KBM-7 (cell line): ENCODE data around the gene NPAS3.

Experiments
- DNase-seq: peaks from one replicate; pipeline ENCODE4 v3.0.0-alpha.2; 2015
- in situ Hi-C: fragments of 300-500 bp; cut with MboI; formaldehyde crosslinking; loops from 2 replicates; pipeline ENCODE4 v1.14.3; 2020; ENCODE audit warnings: low sequenced_read_pairs, low pct_unique_long_range_greater_than_20kb, mixed read lengths

Gene NPAS3

GRCh38 chr14:33218026-33218425, 279.3 kb downstream of the NPAS3 start:
- DNase-seq: no peak
- in situ Hi-C loops: no loop called here

GRCh38 chr14:33219957-33220356, 281.3 kb downstream of the NPAS3 start:
- in situ Hi-C loops: no loop called here
- no peak for DNase-seq

- in situ Hi-C loops: no loop called here
- no peak for DNase-seq
Measured at GRCh38 chr14:33229269-33229929, 290.7 kb downstream of the NPAS3 start.

- no peak for DNase-seq
- in situ Hi-C loops: no loop called here
Measured at GRCh38 chr14:33230021-33230420, 291.3 kb downstream of the NPAS3 start.

GRCh38 chr14:33232031-33232430, 293.4 kb downstream of the NPAS3 start:
- in situ Hi-C loops: no loop called here
- DNase-seq: no peak

- in situ Hi-C loops: no loop called here
- no peak for DNase-seq
Measured at GRCh38 chr14:33237115-33237740, 298.5 kb downstream of the NPAS3 start.

GRCh38 chr14:33239465-33239864, 300.8 kb downstream of the NPAS3 start:
- no peak for DNase-seq
- in situ Hi-C loops: no loop called here

GRCh38 chr14:33240466-33240865, 301.8 kb downstream of the NPAS3 start:
- in situ Hi-C loops: no loop called here
- DNase-seq: no peak

- DNase-seq: no peak
- in situ Hi-C loops: no loop called here
Measured at GRCh38 chr14:33241331-33241730, 302.7 kb downstream of the NPAS3 start.

- in situ Hi-C loops: no loop called here
- DNase-seq: no peak
Measured at GRCh38 chr14:33249233-33249820, 310.6 kb downstream of the NPAS3 start.

GRCh38 chr14:33250963-33251362, 312.3 kb downstream of the NPAS3 start:
- in situ Hi-C loops: no loop called here
- DNase-seq: no peak

GRCh38 chr14:33254342-33254741, 315.7 kb downstream of the NPAS3 start:
- in situ Hi-C loops: no loop called here
- no peak for DNase-seq

- no peak for DNase-seq
- in situ Hi-C loops: no loop called here
Measured at GRCh38 chr14:33254861-33255395, 316.2 kb downstream of the NPAS3 start.

GRCh38 chr14:33257796-33258195, 319.1 kb downstream of the NPAS3 start:
- DNase-seq: no peak
- in situ Hi-C loops: no loop called here

- in situ Hi-C loops: no loop called here
- no peak for DNase-seq
Measured at GRCh38 chr14:33259764-33260163, 321.1 kb downstream of the NPAS3 start.

- in situ Hi-C loops: no loop called here
Measured at GRCh38 chr14:33271216-33271615, 332.5 kb downstream of the NPAS3 start.

GRCh38 chr14:33271891-33272290, 333.2 kb downstream of the NPAS3 start:
- no peak for DNase-seq
- in situ Hi-C loops: no loop called here

More at GRCh38 chr14:33271216-33271615, 332.5 kb downstream of the NPAS3 start:
- no peak for DNase-seq

- in situ Hi-C loops: no loop called here
- no peak for DNase-seq
Measured at GRCh38 chr14:33273978-33274377, 335.3 kb downstream of the NPAS3 start.

GRCh38 chr14:33275879-33276278, 337.2 kb downstream of the NPAS3 start:
- in situ Hi-C loops: no loop called here
- no peak for DNase-seq

- DNase-seq: no peak
- in situ Hi-C loops: no loop called here
Measured at GRCh38 chr14:33279865-33280264, 341.2 kb downstream of the NPAS3 start.
